AG08395 (cell line): ENCODE data around the gene RETN.

ENCODE experiments used
- DNase-seq: peaks from one replicate; pipeline ENCODE4 v3.0.0; 2012; ENCODE audit warnings: mixed read lengths, low spot score

Gene RETN

DNA sequence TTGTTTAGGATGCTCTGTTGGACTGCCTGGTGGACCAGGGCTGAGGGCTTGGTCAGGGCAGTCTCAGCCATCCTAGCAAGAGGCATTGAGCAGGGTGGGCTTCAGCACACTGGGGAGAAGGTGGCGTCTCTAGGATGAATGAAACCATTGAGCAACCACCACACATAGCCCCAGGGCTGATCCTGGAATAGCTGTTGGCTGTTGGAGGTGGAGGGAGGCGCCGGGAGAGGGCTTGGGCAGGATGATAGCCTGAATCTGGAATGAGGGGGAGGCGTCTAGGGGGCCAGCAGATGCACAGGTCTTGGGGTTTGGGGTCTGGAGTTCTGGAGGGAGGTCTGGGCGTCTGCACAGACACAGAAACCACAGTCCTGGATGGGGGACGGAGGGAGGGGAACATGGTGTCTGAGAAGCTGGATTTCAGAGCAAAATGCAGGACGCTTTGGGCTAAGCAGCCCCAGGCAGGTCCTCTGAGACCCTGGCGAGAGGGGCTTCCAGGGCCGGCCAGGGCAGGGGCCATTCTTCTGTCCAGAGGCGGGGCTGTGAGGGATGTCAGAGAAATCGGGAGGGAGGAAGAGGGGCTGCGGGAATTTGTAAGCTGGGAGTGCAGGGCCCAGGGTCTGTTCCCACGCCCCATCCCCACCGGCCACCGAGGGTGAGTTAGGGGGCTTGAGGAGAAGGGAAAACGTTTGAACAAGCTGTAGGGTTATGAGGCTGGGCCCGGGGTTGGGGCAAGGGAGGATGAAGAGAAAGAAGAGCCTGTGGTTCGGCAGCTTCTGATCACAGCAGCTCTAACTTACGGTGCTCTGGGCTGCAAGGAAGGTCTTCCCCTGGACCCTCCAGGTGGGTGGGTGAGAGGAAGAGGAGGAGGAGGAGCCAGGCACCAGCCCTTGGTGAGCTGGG lies 16.9 kb downstream of the RETN start:
- DNase-seq = no peak

DNA sequence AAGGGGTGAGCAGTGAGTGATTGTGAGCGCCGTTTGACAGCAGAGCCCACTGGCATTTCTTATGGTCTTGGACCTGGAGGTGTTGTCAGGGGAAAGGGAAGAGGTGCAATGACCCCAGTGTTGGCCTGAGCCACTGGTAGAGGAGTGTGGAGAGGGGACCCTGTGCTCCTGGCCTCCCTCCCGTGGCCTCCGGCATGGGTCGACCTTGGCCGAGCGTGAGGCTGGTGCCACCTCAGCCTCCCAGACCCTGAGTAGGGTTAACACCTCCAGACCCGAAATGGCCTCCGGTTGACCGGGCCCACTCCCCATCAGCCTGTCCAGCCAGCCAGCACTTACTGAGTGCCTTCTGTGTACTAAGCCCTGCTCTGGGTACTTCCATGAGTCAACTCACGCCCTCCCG lies 18.3 kb downstream of the RETN start:
- no peak for DNase-seq

DNA sequence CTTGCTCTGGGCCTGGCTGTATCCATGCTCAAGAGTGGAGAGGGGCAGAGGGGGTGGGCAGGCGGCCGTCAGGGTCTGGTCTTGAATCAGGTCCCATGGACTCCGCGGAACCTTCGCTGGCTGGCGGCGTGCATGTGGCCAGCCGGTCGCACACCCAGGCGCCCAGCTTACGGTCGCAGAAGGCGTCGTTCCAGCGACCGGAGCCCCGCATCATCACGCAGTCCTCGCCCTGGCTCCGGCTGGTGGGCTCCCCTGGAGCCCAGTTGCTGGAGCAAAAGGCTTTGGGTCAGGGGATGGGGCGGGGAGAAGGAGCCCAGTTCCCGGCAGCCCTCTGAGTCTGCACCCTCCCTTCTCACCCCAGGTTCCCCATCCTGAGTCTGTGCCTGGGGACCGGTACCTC lies 20.3 kb downstream of the RETN start:
- no peak for DNase-seq

DNA sequence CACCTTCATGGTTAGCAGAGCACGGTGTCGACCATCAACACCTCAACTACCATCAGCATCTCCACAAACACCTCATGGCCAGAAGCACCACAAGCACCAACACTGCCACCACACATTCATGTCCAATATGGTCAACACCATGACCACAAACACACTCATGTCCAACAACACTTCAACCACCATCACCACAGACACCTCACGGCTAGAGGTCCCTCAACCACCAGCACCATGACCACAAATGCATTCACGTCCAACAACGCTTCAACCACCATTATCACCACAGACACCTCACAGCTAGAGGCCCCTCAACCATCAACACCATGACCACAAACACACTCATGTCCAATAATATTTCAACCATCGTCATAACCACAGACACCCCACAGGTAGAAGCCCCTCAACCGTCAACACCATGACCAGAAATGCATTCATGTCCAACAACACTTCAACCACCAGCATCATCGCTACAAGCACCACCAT lies 22.0 kb downstream of the RETN start:
- no peak for DNase-seq

DNA sequence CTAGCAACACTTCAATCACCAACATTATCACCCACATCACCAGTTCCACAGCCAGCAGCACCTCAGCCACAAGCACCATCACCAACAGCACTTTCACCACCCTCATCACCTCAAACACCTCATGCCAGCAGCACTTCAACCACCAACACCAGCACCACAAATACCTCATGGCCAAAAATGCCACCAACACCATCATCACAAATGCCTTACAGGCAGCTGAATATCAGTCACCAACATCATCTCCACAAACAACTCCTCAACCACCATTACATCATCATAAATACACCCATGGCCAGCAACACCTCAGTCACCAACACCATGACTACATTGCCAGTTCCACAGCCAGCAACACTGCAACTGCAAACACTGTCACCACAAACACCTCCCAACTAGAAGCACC lies 22.6 kb downstream of the RETN start:
- no peak for DNase-seq

DNA sequence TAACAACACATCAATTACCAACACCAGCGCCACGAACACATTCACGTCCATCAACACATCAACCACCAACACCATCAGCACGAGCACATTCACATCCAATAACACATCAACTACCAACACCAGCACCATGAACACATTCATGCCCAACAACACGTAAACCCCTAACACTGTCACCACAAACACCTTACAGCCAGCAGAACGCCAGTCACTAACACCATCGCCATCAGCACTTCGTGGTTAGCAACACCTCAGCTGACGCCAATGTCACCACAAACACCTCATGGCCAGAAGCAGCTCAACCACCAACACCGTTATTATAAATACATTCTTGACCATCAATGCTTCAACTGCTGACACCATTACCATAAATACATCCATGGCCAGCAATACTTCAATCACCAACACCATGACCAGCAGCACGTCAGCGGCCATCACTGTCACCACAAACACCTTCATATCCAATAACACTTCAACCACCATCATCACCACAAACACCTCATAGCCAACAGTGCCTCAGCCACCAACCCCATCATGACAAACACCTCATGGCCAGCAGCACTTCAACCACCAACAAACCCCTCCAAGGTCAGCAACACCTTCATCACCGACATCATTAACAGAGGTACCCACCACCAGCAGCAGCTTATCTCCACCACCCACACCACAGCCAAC lies 23.7 kb downstream of the RETN start:
- DNase-seq = no peak

DNA sequence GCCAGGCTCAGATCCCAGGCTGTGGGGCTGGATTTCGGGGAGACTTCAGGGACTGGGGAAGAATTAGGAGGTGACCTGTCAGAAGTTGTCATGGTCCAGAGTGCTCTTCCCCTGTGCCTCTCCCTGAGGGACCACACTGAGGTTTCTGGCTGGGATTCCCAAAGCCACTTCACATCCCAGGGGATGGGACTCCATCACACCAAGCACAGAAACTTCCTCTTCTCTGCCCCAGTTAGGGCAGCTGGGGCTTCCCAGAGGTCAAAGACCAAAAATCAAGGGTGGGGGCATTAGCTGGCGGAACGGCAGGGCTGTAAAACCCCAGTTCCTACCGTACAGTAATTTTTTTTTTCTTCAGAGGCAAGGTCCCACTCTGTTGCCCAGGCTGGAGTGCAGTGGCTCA lies 25.6 kb downstream of the RETN start:
- no peak for DNase-seq

DNA sequence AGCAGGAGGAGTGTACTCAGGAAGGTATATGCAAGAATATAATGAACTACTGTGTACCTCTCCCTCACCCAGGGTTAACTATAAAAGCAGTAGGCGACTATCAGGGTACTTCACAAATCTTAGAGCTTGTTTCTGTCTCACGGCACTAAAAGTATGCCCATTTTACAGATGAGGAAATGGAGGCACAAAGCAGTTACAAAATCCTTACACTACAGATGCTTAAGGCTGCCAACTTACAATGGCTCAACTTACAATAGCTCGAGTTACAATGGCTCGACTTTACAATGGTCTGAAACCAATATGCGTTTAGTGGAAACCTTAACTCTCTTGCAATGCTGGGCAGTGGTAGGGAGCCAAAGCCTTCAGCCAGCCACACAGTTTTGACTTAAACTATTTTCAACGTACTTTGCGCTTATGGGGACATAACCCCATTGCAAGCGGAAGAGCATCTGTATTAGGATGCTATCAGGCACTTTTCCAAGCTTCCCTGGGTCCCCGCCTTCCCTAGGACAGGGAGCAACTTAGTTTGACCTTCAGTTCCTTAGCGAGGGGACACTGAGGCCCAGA lies 29.0 kb downstream of the RETN start:
- DNase-seq = no peak

DNA sequence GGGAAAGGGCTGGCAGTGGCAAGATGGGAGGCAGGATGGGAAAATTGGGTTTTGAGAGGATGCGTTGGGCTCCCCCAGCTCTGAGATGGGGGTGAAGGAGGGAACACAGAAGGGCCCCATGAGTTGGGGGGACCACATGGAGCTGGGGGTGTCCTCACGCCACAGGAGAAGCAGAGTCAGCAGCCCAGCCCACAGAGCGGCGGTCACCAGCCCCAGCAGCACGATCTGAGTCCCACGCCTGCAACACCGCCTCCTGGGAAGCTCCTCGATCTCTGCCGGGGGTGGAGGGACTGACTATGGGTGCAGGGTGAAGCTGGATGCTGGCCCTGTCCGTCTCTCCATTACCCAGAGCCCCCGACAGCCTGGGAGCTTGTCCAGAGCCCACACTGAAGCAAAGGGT lies 29.7 kb downstream of the RETN start:
- DNase-seq = no peak

DNA sequence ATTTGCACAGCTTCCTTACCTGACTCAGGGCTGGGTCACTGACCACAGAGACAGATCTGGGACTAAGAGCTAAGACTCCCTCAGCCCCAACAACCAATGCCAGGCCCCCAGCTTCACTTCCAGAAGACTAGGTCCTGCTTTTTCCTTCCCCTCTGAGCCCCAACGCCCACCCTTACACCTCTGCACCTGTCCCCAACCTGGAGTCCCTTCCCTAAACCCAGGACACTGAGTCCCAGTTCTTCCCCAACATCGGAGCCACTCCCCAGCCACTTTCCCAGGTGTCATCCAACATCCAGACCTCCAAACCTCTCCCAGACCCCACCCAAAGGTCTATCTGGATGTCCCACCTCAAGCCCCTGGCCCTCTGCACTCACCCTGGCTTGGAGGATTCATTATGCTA lies 30.2 kb downstream of the RETN start:
- DNase-seq = no peak

DNA sequence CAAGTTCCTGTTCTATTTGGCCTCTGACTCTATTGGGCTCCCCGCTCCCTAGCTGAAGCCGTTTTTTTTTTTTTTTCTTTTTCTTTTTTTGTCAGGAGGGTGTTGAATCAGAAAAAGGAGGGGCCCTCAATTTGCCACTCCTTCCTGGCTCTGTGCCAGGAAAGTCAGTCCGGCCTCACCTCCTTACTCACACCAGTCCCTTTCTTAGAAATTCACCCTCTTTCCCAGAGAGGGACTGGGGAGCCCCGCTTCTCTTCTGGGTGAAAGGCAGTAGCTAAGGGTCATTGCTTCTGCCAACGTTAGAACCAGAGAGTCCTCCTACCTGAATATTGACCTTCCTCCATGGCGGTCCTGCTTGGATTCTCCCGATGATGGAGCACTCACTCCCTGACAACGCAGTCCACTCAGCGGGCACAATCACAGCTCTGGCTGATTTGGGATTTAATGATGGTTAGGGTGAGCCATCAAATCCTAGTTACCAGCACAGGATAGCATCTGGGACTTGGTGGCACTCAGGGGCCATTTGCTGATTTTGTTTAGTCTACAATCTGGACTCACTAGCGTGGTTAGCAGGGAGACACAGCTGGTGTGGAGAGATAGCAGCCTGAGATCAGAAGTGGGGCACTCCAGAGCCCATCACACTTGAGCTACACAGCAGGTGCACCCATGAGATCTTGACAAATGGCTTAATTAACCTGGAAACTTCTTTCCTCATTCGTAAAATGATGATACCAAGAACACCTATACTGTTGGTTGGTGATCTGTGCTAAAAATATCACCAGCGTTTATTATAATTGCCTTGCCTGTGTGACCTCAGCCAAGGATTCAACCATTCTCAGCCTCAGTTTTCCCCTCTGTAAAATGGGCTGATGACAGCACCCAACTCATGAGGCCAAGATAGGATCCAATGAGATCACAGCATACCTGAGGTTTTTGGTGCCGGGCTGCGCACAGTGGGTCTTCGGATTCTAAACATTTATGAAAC lies 30.9 kb downstream of the RETN start:
- DNase-seq = no peak

DNA sequence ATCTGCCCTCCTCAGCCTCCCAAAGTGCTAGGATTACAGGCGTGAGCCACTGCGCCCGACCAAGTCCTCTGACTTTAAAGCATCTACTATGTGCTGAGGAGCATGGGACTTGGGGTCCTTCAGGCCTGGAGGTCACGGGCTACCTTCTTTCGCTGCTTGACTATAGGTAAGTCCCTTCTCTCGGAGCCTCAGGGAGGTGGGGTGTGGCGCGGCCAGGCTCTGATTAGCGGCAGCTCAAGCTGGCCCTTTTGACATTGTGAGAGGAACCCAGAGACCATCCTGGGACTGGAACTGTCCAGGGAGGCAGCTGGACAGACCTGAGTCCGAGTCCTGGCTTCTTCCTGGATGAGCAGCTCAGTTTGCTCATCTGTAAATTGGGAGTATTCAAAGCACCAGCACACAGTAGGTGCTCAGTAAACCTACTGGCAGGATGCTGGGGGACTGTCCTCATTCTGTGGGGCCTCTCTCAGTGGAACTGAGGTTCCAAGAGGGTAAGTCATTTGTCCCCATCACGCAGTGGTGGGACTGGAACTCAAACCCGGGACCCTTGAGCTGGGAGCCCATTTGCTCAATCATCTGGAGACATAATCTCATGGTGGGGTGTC lies 32.3 kb downstream of the RETN start:
- DNase-seq = no peak

DNA sequence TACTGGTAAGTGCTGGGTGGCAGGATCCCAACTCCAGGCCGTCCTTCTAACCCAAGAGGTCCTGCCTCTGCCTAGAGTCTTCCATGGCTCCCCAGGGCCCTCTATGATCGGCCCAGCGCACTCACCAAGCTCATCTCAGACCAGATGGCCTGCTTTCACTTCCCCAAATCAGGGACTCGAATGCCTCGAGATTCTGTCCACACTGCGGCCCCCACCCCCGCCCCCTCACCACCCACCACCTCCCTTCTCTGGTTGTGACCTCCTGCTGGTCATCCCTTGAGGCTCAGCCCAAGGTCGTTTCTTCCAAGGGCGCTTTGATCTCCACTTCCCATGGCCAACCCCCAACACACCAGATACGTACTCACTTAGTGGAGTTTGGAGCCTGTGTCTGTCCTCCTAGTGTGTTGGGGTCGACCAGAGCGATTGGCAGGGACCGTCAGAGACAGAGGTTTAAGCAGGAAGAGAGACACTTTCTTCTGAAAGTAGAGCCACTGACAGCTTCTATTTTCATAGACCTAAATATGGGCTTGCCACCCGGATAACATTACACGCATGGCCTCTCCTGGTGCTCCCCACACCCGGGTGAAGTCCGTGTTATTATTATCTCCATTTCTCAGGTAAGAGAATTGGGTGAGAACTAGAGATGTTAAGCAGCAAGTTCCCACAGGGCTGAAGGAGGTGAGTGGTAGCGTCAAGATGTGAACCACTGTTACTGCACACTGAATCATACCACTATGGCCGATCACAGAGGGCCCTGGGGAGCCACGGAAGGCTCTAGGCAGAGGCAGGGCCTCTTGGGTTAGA lies 33.0 kb downstream of the RETN start, which contains the start of gene FCER2:
Gene FCER2 (minus strand): TSS at position 478 of the 804 bp plus-strand sequence. CDS start 2,371 bp downstream, outside the sequence.
- no peak for DNase-seq

DNA sequence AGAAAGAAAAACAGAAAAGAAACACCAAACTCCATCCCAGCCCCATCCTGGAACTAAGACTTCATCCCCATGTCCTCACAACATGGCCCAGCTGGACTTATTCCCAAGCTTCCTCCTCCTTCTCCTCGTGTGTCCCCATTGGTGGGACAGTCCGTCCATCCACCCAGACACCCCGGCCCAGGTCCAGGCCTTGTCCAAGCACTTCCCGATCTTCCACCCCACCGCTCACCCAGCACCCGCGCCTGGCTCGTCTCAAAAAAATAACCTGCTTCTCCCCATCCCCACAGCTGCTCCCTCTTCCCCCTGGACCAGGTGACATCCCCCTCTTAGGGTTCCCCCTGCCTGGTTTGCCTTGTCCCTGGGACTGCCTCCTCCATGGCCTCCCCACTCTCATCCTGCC lies 34.5 kb downstream of the RETN start:
- DNase-seq = no peak

DNA sequence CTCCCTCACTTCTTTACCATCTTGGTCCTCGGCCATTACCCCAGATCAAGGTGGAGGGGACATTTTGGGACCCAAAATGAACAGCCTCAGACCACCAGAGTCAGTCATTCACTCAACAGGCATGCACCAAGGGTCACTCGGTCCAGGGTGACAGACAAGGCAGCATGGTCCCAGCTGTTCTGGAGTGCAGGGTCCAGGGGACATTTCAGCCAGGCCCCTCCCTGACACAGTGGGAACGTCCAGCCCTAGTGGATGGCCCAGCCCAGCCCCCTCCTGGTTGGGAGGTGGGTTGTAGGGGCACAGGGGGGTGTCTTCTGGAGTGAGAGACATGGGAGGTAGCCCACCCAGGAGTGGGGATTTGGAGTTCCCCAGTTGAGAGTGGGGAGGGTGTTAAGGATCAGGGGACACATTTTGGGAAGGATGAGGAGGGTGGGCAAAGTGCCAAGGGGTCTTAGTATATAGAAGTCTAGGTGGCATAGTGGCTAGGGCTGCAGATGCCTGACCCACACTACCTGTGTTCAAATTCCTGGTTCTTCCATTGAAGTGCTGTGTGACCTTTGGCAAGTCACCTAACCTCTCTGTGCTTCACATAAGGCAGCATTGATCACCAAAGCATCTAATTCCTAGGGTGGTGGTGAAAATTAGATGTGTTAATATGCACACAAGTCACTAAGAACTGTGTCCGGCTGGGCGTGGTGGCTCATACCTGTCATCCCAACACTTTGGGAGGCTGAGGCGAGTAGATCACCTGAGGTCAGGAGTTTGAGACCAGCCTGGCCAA lies 35.6 kb downstream of the RETN start:
- DNase-seq = no peak

DNA sequence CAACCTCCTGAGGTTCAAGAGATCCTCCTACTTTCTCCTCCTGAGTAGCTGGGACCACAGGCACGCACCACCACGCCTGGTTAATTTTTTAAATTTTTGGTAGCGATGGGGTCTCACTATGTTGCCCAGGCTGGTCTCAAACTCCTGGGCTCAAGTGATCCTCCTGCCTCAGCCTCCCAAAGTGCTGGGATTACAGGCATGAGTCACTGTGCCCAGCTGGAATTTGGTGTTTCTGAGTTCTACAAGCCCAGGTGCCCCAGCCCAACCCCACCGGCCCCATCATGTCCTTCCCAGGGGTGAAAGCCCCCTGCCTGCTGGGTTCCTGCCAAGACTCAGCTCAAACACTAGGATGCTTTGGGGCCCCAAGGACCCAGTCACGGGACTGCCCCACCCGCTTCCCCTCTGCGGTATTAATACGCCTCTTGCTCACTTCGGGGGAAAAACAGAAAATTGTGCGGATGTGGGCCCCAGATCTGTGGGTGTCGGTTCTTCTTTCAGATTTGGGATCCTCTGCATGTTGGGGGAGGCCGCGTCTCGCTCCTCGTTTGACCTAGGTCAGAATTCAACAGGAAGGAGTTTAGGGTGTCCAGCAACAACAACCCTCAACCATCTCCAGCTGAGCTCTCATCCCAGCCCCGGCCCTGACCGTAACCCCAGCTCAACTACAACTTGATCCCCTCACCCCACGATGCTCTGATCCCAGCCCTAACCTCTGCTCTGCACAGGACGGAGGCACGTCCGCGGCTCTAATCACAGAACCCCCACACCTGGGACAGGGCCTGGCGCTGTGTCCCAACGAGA lies 36.7 kb downstream of the RETN start:
- DNase-seq = no peak

DNA sequence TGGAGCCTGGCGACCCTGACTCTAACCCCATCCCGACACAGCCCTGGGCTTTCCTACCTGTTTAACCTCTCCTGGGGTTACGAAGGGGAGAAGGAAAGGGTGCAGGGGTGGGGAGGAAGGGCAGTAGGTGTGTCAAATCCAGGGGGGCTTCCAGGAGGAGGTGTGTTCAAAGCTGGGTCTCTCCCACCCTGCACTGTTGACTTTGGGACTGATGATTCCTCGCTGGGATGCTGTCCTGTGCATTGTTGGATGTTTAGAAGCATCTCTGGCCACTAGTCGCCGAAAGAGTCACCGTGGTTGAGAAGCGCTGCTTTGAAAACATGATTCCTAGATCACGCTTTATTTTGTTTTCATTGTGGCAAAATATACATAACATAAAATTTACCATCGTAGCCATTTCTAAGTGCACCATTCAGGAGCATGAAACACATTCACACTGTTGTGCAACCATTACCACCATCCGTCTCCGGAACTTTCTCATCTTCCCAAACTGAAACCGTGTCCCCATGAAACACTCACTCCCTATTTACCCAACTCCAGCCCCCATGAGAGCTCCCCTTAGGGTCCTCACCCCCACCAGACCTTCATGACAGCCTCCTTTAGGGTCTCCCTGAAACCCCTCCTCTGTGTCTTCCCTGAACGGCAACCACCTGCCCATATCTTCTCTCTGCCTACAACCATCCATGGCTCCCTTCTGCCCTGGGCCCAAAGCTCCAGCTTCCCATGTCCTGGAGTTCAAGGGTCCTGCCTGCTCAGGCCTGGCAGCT lies 37.5 kb downstream of the RETN start:
- DNase-seq = no peak

DNA sequence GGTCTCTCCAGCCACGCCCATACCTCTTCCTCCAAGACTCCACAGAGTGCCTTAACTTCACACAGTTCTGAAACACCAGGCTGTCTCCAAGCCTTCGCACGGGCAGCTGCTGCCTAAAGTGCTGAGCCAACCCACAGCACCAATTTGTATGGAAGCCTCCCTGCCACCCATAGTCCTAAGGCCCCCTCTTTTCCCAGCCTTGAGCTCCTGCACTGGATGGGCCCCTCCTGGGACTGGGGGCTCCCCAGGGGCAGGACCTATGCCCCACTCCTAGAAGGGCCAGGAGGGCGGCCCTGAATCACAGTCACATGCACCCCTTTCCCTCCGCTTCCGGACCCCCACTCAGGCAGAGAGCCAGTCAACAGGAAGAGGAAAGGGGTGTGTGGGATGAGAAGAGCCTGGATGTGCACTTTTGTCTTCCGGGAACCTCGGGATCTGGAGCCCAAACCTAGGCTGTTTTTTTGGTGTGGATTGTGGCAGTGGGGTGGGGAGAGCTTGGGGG lies 38.2 kb downstream of the RETN start:
- DNase-seq = no peak
